Neuronal stem cell (in vitro differentiated cells): ENCODE data around the gene NR1D2.

Experiments used
- DNase-seq: peaks from one replicate; pipeline ENCODE4 v3.0.0-alpha.2; 2013; ENCODE audit warnings: low spot score
- H2AFZ ChIP-seq: one replicate; pipeline ENCODE4 v1.6.1; 2013; ENCODE audit warnings: mild to moderate bottlenecking, low read length, inconsistent platforms
- H2AK5ac ChIP-seq: 2 replicates; pipeline ENCODE4 v1.6.1; 2013; ENCODE audit warnings: low read depth, mild to moderate bottlenecking, inconsistent platforms, low read length, moderate library complexity, mixed read lengths
- H2BK120ac ChIP-seq: 2 replicates; pipeline ENCODE4 v1.6.1; 2013; ENCODE audit warnings: low read depth, mild to moderate bottlenecking, inconsistent platforms, low read length, moderate library complexity, mixed read lengths
- H2BK12ac ChIP-seq: one replicate; pipeline ENCODE4 v1.6.1; 2013; ENCODE audit warnings: low read length, inconsistent platforms
- H2BK15ac ChIP-seq: 2 replicates; pipeline ENCODE4 v1.6.1; 2013; ENCODE audit warnings: mild to moderate bottlenecking, low read length, inconsistent platforms, mixed read lengths
- H2BK5ac ChIP-seq: one replicate; pipeline ENCODE4 v1.6.1; 2013; ENCODE audit warnings: inconsistent platforms, mild to moderate bottlenecking, low read length, moderate library complexity
- H3K14ac ChIP-seq: one replicate; pipeline ENCODE4 v1.6.1; 2013; ENCODE audit warnings: low read length, inconsistent platforms
- H3K18ac ChIP-seq: 2 replicates; pipeline ENCODE4 v1.6.1; 2013; ENCODE audit warnings: low read length, inconsistent platforms
- H3K23ac ChIP-seq: 2 replicates; pipeline ENCODE4 v1.6.1; 2013; ENCODE audit warnings: low read depth, mild to moderate bottlenecking, mixed read lengths, low read length, inconsistent platforms; ENCODE audit not compliant: poor library complexity
- H3K27ac ChIP-seq: replicated peaks from 3 replicates; pipeline ENCODE4 v1.5.1; 2013; ENCODE audit warnings: low read length, inconsistent platforms
- H3K27me3 ChIP-seq, 3 experiments: 2 replicates each; pipeline ENCODE4 v1.6.1; 2013; ENCODE audit warnings: low read length in 3 of 3, mild to moderate bottlenecking in 2 of 3, inconsistent platforms in 1 of 3, low read depth in 1 of 3, mixed read lengths in 1 of 3, moderate library complexity in 1 of 3; ENCODE audit not compliant: control insufficient read depth in 3 of 3, insufficient read depth in 3 of 3
- H3K36me3 ChIP-seq, 2 donors: replicated peaks in 1 of 2; 2 replicates each; pipeline ENCODE4 v1.6.1; 2013; ENCODE audit warnings: low read length in 2 of 2; ENCODE audit not compliant: control insufficient read depth in 2 of 2, insufficient read depth in 2 of 2
- H3K4ac ChIP-seq: 2 replicates; pipeline ENCODE4 v1.6.1; 2013; ENCODE audit warnings: inconsistent platforms, mild to moderate bottlenecking, low read length, moderate library complexity
- H3K4me1 ChIP-seq, 2 donors: 1 replicate in 1 of 2; 2 replicates in 1 of 2; pipeline ENCODE4 v1.6.1; 2013; ENCODE audit warnings: low read length in 2 of 2, low read depth in 1 of 2; ENCODE audit not compliant: control insufficient read depth in 2 of 2, insufficient read depth in 1 of 2
- H3K4me2 ChIP-seq: one replicate; pipeline ENCODE4 v1.6.1; 2013; ENCODE audit warnings: mild to moderate bottlenecking, low read length, inconsistent platforms; ENCODE audit not compliant: insufficient read depth, poor library complexity, severe bottlenecking
- H3K4me3 ChIP-seq, 2 donors: 2 replicates each; pipeline ENCODE4 v1.5.1; 2013; ENCODE audit warnings: low read length in 2 of 2, mild to moderate bottlenecking in 2 of 2, inconsistent platforms in 1 of 2, moderate library complexity in 1 of 2
- H3K79me1 ChIP-seq: one replicate; pipeline ENCODE4 v1.6.1; 2013; ENCODE audit warnings: low read depth, mild to moderate bottlenecking, inconsistent platforms, low read length, moderate library complexity
- H3K9ac ChIP-seq: one replicate; pipeline ENCODE4 v1.6.1; 2013; ENCODE audit warnings: mild to moderate bottlenecking, low read depth, low read length, inconsistent platforms; ENCODE audit not compliant: poor library complexity
- H3K9me3 ChIP-seq, 2 donors: replicated peaks in 1 of 2; 2 replicates each; pipeline versions ENCODE3 to v1.6.1; 2013; ENCODE audit warnings: low read length in 2 of 2, mild to moderate bottlenecking in 2 of 2, inconsistent platforms in 1 of 2, low read depth in 1 of 2, mixed read lengths in 1 of 2, moderate library complexity in 1 of 2; ENCODE audit not compliant: control insufficient read depth in 2 of 2, insufficient read depth in 1 of 2
- H4K8ac ChIP-seq: one replicate; pipeline ENCODE4 v1.6.1; 2013; ENCODE audit warnings: low read depth, mild to moderate bottlenecking, inconsistent platforms, low read length, moderate library complexity
- H4K91ac ChIP-seq: one replicate; pipeline ENCODE4 v1.6.1; 2013; ENCODE audit warnings: low read length, low read depth, mild to moderate bottlenecking, inconsistent platforms; ENCODE audit not compliant: poor library complexity
- WGBS, 2 donors: extraction: QIAGEN DNeasy Blood & Tissue Kit; methylation state at CpG; one replicate each; pipeline ENCODE4 v1.1.7; 2013; ENCODE audit warnings: missing lambda C conversion rate in 2 of 2, mixed read lengths in 1 of 2; ENCODE audit not compliant: insufficient read length in 2 of 2, insufficient replicate concordance in 1 of 2; ENCODE audit errors: extremely low coverage in 2 of 2; 5-methylcytosine and 5-hydroxymethylcytosine counted together

NR1D2 gene

DNA sequence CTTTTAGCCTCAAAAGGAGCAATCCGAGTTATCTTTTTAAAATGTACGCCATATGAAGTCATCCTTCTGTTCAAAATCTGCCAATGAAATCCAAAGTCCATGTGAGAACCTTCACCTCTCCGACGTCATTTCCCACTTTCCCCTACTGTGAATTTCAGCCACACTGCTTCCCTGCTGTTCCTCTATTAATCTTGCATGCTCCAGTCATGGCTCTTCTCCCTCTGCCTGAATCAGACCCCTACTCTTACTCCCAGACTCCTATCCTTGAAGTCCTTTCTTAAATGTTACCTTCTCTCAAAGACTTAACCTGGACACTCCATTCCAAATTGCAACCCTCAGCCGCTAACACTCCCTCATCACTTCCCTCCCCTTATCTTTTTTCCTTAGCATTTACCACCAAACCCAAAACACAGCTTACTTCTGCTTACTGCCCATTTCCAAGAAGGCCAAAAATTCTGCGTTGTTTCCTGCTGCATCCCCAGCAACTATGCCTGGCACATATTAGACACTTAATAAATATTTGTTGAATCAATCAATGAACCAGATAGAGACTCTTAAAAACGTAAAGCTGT lies 29.5 kb upstream of the NR1D2 start:
- Histone ChIP-seq H3K4me2 (peak overlapping the region; percentile 37), H3K27ac (no peak overlapping the region), H4K8ac (no peak overlapping the region), H3K27me3 (no peaks in the 10 kb centered on the region), H3K36me3 (peaks cover 15 to 40% of the 10 kb centered on the region in 2 donors), H3K9ac (no peak overlapping the region), H2BK5ac (no peak overlapping the region), H3K23ac (no peak overlapping the region), H2BK15ac (no peak overlapping the region), H2AFZ (peak overlapping the region; percentile 92), H3K4ac (no peak overlapping the region), H3K18ac (no peak overlapping the region), H4K91ac (no peak overlapping the region), H3K14ac (no peak overlapping the region), H3K79me1 (peaks cover 10% of the 10 kb centered on the region), H2BK120ac (no peak overlapping the region), H2AK5ac (no peak overlapping the region), H3K9me3 (peaks cover 0 to 5% of the 10 kb centered on the region in 2 donors), H3K4me3 (peak overlapping the region; percentile 71 to 73), H2BK12ac (no peak overlapping the region), H3K4me1 (peaks cover 5 to 17% of the 10 kb centered on the region in 2 donors)
- no CpG with 5 or more reads among the region's 7 CpGs for WGBS, 2 donors
- no peak for DNase-seq

DNA sequence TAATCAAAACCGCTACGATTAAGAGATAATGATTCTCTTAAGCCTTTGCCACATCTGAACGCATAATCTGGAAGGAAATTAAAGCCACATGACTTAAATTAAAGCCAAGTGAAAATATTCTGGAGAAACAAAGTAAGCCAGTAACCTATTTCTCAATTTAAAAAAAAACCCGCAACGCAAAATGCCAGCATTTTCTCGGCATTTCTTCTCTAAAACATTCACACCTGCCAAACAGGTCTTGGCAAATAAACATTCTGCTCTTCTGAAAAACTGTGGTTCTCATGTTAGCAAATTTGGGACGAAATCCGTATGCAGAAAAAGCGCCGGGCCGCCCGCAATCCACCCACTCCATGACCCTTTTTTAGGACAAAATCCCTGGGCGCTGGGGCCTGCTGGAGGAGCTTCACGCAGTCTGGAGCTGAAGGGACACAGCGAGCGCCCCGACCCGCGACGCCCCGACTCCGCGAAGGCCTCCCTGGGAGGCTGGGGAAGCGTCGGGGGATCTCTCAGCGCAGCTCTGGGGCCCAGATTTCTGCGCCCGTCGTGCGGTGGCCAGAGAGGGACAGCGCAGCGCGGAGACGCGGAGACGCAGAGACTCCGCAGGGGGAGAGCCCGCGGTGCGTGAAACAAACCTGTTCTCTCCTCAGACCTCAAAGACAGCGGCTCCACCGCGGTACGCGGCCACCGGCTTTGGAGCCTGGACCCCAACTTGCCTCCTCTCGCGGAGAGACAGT lies 28.8 kb upstream of the NR1D2 start:
- Histone ChIP-seq H3K4ac (no peak overlapping the region), H3K9ac (peak overlapping the region; percentile 85), H2AFZ (peak overlapping the region; percentile 92), H2BK120ac (no peak overlapping the region), H3K9me3 (peaks cover 1 to 5% of the 10 kb centered on the region in 2 donors), H3K4me1 (peaks cover 5 to 17% of the 10 kb centered on the region in 2 donors), H3K23ac (peak overlapping the region; percentile 100), H3K18ac (peak overlapping the region; percentile 66), H3K36me3 (peaks cover 17 to 41% of the 10 kb centered on the region in 2 donors), H3K27ac (peak overlapping the region; percentile 46), H2AK5ac (peak overlapping the region; percentile 85), H2BK15ac (peak overlapping the region; percentile 60), H3K79me1 (peaks cover 10% of the 10 kb centered on the region), H3K4me3 (peak overlapping the region; percentile 73 to 86), H2BK5ac (peak overlapping the region; percentile 49), H3K4me2 (peak overlapping the region; percentile 58), H4K91ac (no peak overlapping the region), H3K14ac (no peak overlapping the region), H4K8ac (no peak overlapping the region), H2BK12ac (no peak overlapping the region), H3K27me3 (no peaks in the 10 kb centered on the region)
- WGBS, 2 donors, result no CpG with 5 or more reads among the region's 48 CpGs
- DNase-seq, result no peak

DNA sequence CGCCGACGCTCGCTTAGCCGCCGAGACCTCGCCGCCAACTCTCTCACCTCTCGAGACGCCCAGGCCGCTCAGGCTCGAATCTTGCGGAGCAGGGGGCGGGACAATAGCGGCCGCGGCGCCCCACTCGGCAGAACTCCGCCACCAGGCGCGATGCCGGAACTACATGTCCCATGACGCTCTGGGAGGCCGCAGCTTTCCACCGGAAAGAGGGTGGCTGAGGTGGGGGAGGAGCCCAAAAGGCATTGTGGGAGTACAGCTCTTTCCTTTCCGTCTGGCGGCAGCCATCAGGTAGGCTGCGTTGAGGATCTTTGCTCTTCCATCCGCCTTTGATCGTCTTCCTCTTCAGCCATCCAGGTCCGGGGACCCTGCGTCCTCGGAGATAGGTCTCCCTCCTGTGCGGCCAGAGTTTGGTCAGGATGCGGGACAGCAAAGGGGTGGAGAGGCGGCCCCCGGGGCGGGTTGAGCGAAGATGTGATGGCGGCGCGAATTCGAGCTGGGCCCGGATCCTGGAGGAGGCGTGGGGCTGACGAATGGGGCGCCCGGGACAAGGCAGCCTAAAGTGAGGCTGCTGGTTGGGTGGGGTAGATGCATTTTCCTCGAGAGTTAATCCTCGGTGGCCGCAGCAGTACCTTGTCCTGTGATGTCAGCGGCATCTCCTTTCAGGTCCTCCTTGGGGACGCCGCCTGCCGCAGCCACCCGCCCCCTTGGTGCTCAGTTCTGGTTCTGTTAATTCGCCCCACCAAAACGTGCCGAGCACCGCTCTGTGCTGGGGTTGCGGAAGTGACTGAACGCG lies 28.0 kb upstream of the NR1D2 start, which contains the start of the genes NKIRAS1 and RPL15:
Gene NKIRAS1 (minus strand): TSS at position 105 of the 793 bp plus-strand sequence. CDS start 6,086 bp downstream, outside the sequence.
Gene RPL15 (plus strand): TSS at position 247 of the 793 bp plus-strand sequence. CDS start 728 bp downstream, outside the sequence.
- Histone ChIP-seq H3K36me3 (peaks cover 21 to 49% of the 10 kb centered on the region in 2 donors), H3K23ac (peak within 1 kb of the TSS; percentile 100), H3K4me2 (peak within 1 kb of the TSS; percentile 58), H4K8ac (no peak within 1 kb of the TSS), H3K4me3 (peak within 1 kb of the TSS; percentile 73 to 96), H3K9me3 (peaks cover 1 to 5% of the 10 kb centered on the region in 2 donors), H2BK15ac (peak within 1 kb of the TSS; percentile 60), H2BK5ac (peak within 1 kb of the TSS; percentile 97), H3K4me1 (peaks cover 5 to 17% of the 10 kb centered on the region in 2 donors), H2BK120ac (peak within 1 kb of the TSS; percentile 81), H2AFZ (peak within 1 kb of the TSS; percentile 92), H2AK5ac (peak within 1 kb of the TSS; percentile 98), H3K27ac (peak within 1 kb of the TSS; percentile 71), H3K18ac (peak within 1 kb of the TSS; percentile 97), H3K9ac (peak within 1 kb of the TSS; percentile 97), H4K91ac (no peak within 1 kb of the TSS), H3K79me1 (peaks cover 10% of the 10 kb centered on the region), H3K14ac (peak within 1 kb of the TSS; percentile 100), H3K27me3 (no peaks in the 10 kb centered on the region), H2BK12ac (no peak within 1 kb of the TSS), H3K4ac (peak within 1 kb of the TSS; percentile 66)
- WGBS, 2 donors, result no CpG with 5 or more reads among the region's 64 CpGs
- peak; percentile 94 for DNase-seq
